ENCODE measurements around the gene DYNLL1.
"Not testable (repeated sequence)": the region's sequence is repeated elsewhere in the genome, so short reads cannot be mapped to it uniquely, and the experiment has no call there.

The DYNLL1 gene

DNA sequence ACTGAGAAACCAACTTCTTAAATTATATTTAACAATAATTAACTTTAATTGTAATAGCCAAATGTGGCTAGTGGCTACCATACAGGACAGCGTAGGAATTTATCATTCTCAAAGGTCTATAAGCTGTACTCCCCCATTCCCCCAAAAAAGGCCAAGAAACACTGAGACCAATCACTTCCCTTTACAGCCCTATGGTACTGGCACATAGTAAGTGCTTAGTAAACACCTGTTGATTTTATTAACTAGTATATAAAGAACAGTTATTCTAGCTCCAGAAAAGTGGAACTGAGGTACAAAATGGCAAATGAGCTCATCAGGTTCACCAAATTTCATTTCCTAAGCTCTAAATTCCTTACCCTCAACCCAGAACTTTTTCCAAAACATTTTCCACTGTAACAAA, 20.3 kb upstream of the DYNLL1 start:
- DNase-seq = no peak

DNA sequence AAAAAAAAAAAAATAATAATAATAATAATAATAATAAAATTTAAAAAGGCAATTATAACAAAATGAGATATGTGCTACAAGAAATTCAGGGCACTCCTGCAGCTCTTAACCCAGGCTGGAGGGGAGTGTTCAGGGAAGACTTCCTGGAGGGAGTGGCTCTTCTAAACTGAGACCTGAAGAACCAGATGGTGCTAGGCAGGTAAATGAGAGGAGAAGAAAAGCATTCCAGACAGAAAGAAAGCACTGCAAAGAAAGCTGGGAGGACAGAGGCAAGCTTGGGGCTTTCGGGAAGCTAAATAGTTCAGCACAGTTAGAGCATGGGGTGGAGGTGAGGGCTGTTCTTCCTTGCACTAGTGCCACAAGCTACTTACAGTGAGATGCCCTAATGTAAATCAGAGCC, 16.5 kb upstream of the DYNLL1 start:
- DNase-seq = no peak

DNA sequence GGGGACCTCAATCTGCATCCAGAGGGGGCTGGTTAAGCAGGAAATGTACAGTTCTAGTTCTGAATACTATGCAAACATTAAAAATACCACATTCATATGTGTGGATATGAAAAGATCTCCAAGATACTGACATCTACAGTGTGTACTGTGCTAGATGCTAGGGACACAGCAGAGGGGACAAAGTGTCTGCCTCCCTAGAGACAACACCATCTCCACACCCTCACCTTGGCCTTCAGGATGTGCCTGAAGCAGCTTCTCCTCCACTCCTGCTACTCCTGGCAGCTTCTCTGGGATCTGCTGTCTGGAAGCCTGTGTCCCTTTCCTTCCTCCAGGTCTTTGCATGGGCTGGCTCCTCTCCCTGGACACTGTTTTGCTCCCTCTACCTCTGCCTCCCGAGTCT, 15.7 kb upstream of the DYNLL1 start:
- no peak for DNase-seq

DNA sequence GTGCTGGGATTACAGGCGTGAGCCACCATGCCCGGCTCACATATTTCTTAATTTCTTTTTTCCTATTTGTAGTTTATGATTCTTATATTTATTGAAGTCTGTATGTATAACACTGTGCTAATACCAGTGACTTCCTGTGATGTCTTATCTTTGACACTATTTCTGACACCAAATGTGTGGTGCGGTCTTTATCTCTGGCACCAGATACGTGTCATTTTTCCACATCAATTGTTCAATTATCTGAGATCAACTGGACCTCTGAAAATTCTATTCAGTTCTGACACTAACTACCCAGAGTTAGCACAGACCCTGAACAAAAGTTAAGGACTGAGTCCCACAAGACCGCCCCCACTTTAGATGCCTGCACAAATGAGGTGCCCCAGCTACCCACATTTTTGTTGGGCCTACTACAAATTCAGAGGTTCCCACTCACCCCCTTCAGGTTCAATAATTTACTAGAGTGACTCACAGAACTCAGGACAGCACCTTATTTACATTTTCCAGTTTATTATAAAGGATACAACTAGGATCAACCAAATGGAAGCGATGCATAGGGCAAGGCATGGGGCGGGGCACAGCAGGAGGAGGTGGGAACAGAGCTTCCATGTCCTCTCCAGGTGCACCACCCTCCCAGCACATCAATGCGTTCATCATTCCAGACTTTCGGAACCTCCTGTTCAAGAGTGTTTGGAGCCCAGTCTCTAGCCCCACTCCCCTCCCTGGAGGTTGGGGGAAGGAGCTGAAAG, 14.7 kb upstream of the DYNLL1 start:
- DNase-seq = no peak

DNA sequence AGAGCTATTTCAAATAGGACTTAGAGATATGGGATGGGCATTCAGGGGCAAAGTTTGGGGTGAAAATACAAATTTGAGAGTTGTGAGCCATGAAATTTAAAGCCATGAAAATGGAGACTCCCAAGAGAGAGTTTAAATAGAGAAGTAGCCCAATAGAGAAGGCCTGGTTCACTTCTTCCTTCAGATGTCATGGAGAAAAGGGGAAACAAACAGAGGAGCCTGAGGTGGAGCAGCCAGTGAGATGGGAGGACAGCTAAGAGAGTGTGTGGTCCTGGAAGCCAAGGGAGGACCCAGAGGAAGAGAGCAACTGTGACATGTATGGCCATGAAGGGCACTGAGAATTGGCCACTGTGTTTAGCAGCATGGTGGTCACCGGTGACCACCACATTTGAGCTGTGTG, 12.3 kb upstream of the DYNLL1 start:
- DNase-seq = no peak

DNA sequence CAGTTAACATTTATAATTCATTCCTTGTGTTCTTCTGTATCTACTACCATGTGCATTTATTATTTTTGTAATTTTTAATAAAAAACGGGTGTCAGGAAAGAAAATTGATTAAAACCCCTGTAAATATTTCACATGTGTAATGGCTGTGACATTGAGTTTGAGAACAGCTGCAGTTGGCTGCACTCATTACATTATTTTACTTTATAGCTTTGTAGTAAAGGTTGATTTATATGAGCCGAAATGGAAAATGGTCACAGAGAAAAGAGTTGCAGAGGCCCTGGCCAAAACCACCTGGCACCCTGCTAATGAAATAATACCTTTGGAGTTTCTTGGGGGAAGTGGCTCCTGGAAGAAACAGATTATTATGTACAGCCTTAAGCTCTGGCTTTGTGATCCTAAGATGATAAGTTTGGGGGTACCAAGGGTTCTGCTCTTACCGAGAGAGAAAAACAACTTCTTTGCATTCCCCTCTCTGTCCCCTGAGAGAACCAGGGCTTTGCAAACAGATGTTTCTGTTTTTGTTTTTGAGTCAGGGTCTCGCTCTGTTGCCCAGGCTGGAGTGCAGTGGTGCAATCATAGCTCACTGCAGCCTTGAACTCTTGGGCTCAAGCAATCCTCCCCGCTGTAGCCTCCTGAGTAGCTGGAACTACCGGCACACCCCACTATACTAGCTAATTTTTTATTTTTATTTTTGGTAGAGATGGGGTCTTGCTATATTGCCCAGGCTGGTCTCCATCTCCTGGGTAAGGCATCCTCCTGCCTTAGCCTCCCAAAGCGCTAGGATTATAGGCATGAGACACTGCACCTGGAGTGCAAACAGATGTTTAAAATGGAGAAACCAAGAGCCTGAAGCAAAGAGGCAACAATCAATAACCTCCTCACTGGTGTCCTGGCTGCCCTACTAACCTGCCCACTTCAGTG, 9.7 kb upstream of the DYNLL1 start:
- DNase-seq = no peak

DNA sequence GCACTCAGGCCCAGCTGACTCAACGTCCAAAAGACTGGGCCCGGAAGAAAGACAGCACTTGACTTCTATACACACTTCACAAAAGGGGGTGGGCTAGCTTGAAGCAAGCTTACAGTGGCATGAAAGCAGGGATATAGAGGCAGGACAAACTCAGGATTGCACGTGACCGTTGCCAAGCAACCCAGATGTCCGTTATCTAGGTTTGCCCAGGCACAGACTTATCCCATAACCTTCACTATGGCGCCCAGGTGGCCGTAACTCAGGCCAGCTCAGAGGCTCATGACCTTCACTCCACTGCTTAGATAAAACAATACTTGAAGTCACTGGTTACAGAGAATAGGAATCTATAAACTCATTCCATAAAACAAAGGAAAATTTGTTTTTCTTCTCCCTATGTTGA, 8.4 kb upstream of the DYNLL1 start:
- DNase-seq = not testable (repeated sequence)

DNA sequence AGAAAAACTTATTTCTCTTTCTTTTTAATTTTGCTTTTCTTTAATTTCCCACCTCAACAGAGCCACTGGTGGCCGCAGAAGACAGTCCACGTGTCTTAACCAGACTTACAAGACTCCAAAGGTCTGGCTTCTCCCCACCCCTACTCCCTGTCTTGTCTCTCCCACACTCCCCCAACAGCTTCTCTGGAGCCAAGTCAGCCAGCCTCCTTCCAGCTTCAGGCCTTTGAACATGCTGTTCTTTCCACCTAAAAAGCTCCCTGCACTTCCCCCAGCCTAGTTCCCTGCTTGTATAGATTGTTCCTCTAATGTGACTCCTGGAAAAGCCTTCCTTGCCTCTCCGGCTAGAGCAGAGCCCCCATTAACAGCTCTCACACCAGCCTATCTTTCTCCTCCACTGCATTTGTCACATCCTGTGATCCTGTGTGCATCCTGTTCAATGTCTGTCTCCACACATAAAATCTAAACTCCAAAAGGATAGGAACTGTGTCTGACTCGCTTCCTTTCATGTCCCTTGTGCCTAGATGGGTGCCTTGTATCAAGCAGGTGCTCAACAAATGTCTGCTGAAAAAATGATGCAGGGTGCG, 7.8 kb upstream of the DYNLL1 start:
- no peak for DNase-seq

DNA sequence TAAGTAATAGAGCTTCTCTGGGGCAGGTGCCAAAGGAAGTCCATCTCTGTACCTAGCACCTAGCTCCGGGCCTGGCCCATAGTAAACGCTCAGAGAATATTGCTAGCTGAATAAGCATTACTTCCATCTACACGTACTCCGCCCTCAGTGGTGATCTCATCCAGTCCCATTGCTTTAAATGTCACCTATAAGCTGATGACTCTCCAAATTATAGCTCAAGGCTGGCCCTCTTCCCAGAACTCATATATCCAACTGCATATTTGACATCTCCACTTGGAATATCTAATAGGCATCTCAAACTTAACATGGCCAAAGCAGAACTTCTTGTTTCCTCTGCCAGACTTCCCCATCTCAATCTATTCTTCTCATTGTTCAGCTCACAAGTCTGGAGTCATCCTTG, 6.9 kb upstream of the DYNLL1 start:
- DNase-seq = no peak

DNA sequence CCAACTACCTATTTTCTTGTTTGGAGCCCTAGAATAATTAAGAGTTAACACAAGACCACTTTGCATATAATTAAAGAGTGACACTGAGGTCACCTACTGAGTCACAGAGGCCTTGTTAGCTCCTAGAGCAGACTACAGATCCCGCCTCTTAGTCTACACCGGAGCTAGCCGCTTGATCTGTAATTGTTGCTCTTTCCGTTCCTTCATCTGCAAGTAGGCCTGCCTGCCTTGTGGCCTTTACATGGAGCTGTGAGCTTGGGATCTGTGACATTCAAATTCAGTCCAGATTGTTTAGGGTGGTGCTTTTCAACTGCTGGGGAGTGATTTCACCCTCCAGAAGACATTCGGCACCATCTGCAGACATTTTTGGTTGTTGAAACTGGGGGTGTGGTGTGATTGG, 5.6 kb upstream of the DYNLL1 start:
- DNase-seq = no peak

DNA sequence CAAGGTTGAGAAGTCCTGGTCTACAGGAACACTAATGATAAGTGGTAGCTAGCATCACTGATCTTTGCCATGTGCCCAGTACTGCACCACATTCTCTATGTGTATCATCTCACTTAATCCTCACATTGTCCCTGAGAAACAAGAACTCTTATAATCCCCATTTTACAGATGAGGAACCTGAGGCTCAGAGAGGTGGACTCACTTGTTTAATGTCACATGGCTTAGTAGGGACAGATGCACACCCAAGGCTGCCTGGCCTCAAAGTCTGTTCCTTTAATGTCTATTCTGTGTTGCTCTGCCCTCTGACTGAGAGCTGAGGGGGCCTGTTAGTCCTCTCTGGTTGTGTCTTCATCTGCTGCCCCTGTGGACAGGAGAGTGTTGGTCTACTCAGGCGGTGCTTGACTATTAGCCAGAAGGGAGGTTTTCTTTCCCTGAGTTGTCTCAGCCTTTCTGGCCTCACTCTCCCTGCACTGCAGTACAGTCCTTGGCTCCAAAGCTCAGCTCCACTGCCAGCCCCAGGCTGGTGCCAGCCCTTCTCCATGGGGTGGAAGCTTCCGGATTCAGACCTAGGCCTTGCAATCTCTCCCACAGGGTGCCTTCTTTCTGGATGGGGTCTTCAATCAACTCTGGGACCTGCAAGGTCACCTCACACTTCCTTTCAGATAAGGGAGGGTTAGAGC, 4.9 kb upstream of the DYNLL1 start:
- no peak for DNase-seq

DNA sequence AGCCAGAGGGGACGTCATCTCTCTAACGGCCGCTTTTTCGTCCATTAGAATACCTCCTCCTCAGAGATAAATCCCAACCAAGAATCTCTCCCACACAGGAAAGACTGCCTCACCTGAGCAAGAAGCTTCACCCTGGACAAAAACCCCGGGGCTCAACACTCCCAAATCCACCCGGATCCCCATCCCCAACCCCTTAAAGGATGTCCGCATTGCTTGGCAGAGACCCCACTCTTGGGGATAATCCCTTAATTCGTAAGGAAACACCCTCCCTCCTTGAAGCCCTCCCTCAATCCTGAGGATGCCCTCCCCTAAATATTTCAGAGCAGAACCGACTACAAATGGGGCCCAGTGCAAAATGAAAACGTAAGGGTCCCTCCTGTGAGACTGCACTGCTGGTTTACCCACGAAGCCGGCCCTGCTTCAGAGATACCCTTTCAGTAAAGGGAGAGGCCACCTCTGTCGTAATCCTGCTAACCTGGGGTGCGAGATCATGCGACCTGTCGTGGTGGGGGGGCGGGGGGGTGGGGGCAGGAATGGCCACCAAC, 655 bp upstream of the DYNLL1 start:
- DNase-seq = no peak

DNA sequence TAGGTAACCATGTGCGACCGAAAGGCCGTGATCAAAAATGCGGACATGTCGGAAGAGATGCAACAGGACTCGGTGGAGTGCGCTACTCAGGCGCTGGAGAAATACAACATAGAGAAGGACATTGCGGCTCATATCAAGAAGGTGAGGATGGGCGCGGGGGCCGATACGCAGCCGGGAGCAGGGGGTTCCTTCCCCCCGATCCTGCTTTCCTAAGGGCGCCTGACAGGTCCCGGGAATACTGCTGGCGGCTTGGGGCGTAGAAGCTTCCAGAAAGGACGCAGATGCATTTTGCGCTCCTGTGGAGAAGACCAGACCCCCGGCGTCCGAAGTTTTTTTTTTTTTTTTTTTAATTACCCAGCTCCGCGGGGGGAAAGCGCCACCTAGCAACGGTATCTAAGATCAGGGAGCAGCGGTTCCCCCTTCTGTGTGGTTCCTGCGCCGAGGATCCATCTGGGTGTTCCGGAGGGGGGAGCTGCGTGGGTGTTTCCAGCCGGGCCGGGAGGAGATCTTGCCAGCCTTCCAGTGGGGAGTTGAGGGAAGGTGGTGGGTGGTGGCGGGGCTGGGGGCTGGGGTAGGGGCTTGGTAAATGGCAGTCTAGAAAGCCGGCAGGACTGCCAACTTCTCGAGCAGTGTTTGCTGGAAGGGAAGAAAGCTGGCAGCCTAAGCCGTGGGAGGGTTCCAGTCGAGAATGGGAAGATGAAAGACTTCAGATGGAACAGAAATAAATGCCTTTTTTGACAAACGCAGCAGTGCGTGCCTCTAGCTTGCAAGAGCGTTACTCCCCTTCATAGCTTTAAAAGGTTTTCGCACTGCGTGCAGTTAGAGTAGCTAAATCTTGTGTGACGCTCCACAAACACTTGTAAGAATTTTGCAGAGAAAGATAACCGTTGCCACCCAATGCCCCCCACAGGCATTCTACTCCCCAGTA, 764 bp downstream of the DYNLL1 start:
- DNase-seq = peak; percentile 29

DNA sequence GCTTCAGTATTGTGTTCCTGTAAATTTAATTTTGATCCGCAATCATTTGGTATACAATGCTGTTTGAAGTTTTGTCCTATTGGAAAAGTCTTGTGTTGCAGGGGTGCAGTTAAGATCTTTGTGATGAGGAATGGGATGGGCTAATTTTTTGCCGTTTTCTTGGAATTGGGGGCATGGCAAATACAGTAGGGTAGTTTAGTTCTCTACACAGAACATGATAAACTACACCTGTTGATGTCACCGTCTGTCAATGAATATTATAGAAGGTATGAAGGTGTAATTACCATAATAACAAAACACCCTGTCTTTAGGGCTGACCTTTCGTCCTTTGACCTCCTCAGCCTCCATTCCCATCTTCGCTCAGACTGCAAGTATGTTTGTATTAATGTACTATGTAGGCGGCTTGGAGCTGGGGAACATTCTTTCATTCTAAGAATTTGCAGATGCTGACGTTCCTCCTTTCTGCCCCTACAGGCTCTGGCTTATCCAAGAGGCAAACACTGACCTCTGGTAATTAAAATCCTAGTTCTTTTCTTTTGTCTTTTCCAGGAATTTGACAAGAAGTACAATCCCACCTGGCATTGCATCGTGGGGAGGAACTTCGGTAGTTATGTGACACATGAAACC, 1.7 kb downstream of the DYNLL1 start:
- DNase-seq = no peak

DNA sequence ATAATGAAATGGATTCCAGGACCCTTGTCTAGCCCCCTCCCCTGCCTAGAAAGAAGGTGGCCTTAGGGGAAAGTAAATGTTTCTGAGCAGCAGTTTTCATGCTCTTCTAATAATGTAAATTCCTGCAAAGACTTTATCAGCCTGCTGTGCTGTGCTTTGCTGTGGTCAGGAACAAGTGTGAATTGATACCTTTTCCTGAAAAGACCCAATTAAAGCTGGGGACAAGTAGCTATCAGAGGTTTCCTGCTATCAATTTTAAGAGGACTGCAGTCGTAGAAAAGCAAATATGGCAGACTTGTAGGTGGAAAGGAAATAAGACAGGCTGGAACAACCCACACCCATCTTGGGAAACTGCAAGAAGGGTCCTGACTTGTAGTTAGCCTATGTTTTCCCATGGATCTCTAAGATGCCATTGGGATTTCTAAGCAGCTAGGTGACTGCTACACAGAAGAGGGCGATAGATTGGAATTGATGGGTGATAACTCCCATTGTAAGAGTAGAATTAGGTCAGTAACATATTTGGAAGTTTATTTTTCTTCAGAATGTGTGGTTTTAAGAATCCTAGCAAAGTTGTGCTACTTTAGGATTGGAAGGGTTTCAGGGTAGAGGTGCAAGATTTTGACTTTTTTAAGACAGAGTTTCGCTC, 3.1 kb downstream of the DYNLL1 start:
- no peak for DNase-seq

DNA sequence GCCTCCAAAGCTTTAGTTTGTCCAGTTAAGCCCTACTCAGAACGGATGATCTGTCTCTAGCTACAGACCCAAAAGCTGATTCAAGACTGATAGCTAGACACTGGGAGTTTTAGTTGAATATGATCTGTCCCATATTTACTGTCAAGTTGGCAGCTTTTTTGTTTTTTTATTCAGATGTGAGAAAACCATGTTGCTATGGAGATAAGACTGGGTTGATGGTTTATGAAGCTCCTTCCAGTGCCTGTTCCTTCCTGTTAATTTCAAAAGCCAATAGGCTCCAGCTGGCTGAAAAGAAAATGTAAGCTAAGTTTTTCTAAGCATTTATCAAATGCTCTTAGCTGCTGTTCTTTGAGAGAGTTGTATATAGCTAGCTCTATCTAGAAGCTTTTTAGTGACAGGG, 4.7 kb downstream of the DYNLL1 start:
- DNase-seq = no peak

DNA sequence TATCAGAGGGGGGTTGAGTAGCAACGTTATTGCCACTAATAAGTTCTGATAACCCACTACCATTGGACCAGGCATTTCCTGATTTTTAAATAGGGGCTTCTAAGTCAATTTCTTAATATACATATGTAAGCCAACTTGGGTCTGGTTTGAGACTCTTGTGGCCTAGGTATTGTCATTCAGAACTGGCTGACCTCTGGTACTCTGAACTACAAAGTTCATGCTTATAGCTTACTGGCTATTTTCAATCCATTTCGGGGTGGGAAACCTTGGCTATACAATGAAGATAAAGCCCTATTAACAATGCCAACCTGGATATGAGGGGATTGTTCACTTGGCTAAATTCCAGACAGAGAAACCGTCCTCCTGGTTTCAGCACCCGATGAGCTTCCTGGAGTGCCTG, 8.7 kb downstream of the DYNLL1 start:
- no peak for DNase-seq

DNA sequence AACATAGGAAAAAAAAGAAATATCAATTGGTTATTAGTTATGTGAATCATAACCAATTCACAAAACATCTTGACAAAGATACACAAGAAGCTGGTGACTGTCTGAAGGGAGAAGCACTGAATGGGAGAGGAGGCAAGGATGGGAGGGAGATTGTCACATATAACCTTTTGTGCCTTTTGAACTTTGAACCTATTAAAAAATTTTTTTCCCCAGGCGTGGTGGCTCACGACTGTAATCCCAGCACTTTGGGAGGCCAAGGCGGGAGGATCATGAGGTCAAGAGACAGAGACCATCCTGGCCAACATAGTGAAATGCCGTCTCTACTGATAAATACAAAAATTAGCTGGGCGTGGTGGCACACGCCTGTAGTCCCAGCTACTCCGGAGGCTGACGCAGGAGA, 12.6 kb downstream of the DYNLL1 start:
- no peak for DNase-seq

DNA sequence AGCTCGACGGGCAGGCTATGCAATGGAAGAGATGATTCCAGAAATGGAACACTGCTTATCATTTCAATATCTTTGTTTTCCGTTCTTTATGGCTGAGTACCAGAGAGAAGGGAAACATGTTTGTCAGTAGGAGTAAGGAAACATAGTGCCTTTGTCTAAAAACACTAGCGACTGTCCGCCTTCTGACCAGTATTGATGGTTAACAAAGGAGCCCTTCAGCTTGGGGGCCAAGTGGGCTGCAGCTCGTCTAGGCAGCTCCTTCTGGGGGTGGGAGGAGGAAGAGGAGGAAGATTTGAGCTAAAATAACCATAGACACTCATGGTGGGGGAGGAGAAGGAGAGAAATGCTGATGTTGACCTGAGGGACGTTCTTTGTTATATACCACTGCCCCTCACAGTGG, 18.1 kb downstream of the DYNLL1 start:
- DNase-seq = no peak

DNA sequence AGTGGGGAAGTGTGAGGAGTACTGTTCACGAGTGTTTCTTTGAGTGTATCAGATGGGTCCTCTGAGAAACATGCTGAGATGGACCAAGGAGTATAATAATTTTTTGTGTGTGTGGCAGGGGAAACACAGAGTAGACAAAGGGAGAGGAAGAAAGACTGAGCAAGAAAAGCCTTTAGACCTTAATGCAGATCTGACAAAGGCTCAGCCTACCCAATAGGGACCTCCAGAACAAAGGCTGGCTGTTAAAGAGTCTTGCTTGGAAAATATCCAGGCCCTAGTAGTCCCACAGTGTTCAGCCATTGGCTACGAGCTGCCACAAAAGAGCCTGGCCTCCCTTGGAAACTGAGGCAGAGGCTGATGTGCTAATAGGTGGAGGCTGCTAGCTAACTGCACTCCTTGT, 19.6 kb downstream of the DYNLL1 start:
- no peak for DNase-seq

DNA sequence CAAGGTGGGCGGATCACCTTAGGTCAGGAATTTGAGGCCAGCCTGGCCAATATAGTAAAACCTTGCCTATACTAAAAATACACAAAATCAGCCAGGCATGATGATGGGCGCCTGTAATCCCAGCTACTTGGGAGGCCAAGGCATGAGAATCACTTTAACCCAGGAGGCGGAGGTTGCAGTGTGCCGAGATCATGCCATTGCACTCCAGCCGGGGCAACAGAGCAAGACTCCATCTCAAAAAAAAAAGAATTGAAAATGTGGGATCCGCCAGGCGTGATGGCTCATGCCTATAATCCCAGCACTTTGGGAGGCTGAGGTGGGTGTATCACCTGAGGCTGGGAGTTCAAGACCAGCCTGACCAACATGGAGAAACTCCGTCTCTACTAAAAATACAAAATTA, 23.4 kb downstream of the DYNLL1 start:
- not testable (repeated sequence) for DNase-seq
